ENCODE data around the gene BAHCC1.
"Not testable (repeated sequence)": the region's sequence is repeated elsewhere in the genome, so short reads cannot be mapped to it uniquely, and the experiment has no call there.

The BAHCC1 gene

GRCh38 chr17:81394921-81395599 lies at the start of gene BAHCC1:
Gene BAHCC1, plus strand, starts transcription at chr17:81395457. Its CDS starts 4,283 bp downstream, at chr17:81399740.
- peak; percentile 95 for DNase-seq (ENCODE audit: low spot score)

GRCh38 chr17:81346090-81346907 lies 49.0 kb upstream of the BAHCC1 start:
- peak; percentile 94 for DNase-seq (ENCODE audit: low spot score)

- DNase-seq (ENCODE audit: low spot score) = no peak
Measured at GRCh38 chr17:81346908-81347349, 48.3 kb upstream of the BAHCC1 start.

GRCh38 chr17:81347437-81347836 lies 47.8 kb upstream of the BAHCC1 start:
- no peak for DNase-seq (ENCODE audit: low spot score)

GRCh38 chr17:81348097-81349055 lies 46.9 kb upstream of the BAHCC1 start:
- no peak for DNase-seq (ENCODE audit: low spot score)

- no peak for DNase-seq (ENCODE audit: low spot score)
Measured at GRCh38 chr17:81349397-81350319, 45.6 kb upstream of the BAHCC1 start.

- no peak for DNase-seq (ENCODE audit: low spot score)
Measured at GRCh38 chr17:81350320-81350890, 44.9 kb upstream of the BAHCC1 start.

- not testable (repeated sequence) for DNase-seq (ENCODE audit: low spot score)
Measured at GRCh38 chr17:81351329-81352052, 43.8 kb upstream of the BAHCC1 start.

- DNase-seq (ENCODE audit: low spot score) = not testable (repeated sequence)
Measured at GRCh38 chr17:81352056-81352455, 43.2 kb upstream of the BAHCC1 start.

GRCh38 chr17:81354252-81354953 lies 40.9 kb upstream of the BAHCC1 start:
- no peak for DNase-seq (ENCODE audit: low spot score)

GRCh38 chr17:81354954-81355347 lies 40.3 kb upstream of the BAHCC1 start:
- no peak for DNase-seq (ENCODE audit: low spot score)

- no peak for DNase-seq (ENCODE audit: low spot score)
Measured at GRCh38 chr17:81359218-81359617, 36.0 kb upstream of the BAHCC1 start.

GRCh38 chr17:81362001-81362400 lies 33.3 kb upstream of the BAHCC1 start:
- not testable (repeated sequence) for DNase-seq (ENCODE audit: low spot score)

- DNase-seq (ENCODE audit: low spot score) = no peak
Measured at GRCh38 chr17:81364278-81365147, 30.7 kb upstream of the BAHCC1 start.

- DNase-seq (ENCODE audit: low spot score) = no peak
Measured at GRCh38 chr17:81365148-81365600, 30.1 kb upstream of the BAHCC1 start.

- DNase-seq (ENCODE audit: low spot score) = peak; percentile 17
Measured at GRCh38 chr17:81365601-81366585, 29.4 kb upstream of the BAHCC1 start.

GRCh38 chr17:81366648-81367047 lies 28.6 kb upstream of the BAHCC1 start:
- no peak for DNase-seq (ENCODE audit: low spot score)
